ENCODE results near the gene LARP7.
"Not testable (repeated sequence)": the region's sequence is repeated elsewhere in the genome, so short reads cannot be mapped to it uniquely, and the experiment has no call there.

Gene LARP7

GRCh38 chr4:112636688-112637551, at the start of gene LARP7, which contains the start of gene ZGRF1:
Gene LARP7, plus strand, starts transcription at chr4:112637143. Its CDS starts 7,527 bp downstream, at chr4:112644670.
Gene ZGRF1, minus strand, starts transcription at chr4:112636909. Its CDS starts 3,733 bp downstream, at chr4:112633176.
- DNase-seq, result peak; percentile 87 to 90

DNA sequence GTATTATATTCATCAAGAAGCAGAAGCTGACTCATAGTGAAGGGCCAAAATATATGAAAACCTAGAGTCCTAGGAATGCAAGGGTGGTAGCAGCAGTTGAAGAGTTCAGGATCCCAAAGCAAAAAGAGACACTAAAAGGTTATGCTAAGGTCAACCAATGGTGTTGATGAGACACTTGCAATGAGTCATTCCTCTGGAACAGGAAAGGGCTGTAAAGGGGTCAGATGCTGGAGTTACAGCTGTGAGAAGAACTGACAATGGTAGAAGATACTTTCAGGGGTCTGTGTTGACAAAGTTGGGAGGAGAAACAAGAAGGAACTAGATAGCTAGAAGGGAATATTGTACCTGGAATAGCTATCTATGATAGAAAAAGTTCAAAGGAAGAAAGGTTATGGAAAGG, 47.7 kb upstream of the LARP7 start:
- DNase-seq, result no peak

DNA sequence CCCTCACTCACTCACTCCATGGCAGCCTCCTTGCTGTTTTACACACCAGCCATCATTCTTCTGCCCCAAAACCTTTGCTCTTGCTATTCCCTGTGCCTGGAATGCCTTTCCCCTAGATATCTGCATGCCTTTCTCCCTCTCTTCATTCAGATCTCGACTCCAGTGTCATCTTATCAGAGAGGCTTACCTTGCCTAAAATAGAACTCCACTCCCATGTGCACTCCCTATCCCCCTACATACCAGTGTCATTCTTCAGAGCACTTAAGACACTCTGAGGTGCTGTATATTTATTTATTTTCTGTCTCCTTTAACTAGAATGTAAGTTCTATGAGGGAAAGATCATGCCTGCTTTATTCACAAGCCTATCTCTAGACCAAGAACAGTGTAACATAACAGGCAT, 45.4 kb upstream of the LARP7 start:
- no peak for DNase-seq

- DNase-seq, result no peak
These were observed 44.2 kb upstream of the LARP7 start for GRCh38 chr4:112592717-112593116.

DNA sequence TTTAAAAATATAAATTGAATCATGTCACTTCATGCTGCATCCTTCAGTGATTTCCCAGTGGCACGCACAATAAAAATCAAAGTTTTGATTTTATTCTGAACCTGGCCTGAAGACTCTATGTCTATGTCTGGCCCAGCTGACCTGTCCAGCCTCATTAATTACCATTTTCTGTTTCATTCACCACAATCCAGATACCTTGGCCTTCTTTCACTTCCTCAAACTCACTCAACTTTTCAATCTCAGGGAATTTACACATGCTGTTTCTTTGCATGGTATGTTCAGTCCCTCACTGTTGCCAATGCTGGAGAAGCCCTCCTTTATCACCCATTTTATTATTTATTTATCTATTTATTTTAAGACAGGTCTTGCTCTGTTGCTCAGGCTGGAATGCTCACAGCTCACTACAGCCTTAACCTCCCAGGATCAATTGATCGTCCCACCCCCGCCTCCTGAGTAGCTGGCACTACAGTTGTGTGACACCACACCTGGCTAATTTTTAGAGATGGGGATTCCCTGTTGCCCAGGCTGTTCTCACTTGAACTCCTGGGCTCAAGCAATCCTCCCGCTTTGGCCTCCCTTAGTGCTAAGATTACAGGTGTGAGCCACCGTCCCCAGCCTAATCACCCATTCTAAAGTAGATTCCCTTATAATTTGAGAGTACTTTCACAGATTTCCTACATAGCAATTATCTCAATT, 43.4 kb upstream of the LARP7 start:
- DNase-seq, result no peak

DNA sequence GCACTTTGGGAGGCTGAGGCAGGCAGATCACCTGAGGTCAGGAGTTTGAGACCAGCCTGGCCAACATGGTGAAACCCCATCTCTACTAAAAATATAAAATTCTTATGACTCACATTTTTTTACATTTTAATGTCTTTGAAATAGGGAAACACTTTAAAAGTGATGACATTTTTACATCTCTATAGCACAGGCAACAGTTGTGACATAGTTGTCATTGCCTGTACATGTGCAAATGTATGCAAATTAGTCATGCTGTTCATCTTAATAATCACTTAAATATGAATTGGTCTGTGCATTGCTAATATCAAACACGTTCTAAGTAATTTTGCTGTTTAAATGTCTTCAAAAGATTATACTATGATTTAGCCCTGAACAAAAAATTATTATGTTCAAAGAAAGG, 42.0 kb upstream of the LARP7 start:
- no peak for DNase-seq

GRCh38 chr4:112604589-112604988, 32.4 kb upstream of the LARP7 start:
- DNase-seq, result peak in 1 of 2 experiments; percentile 2

GRCh38 chr4:112612814-112613213, 24.1 kb upstream of the LARP7 start:
- not testable (repeated sequence) for DNase-seq

DNA sequence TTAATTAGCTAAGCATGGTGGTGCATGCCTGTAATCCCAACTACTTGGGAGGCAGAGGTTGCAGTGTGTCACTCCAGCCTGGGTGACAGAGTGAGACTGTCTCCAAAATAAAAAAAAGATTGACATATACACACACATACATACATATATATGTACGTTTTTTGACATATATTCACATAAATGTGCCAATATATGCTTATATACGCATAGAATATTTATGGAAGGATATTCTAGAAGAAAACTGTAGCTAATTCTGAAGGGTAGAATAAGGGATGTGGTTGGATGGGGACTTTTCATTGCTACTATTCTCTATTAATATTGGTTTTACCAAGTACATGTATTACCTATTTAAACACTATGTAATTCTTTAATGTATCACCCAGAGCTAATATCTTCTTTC, 20.0 kb upstream of the LARP7 start:
- no peak for DNase-seq

DNA sequence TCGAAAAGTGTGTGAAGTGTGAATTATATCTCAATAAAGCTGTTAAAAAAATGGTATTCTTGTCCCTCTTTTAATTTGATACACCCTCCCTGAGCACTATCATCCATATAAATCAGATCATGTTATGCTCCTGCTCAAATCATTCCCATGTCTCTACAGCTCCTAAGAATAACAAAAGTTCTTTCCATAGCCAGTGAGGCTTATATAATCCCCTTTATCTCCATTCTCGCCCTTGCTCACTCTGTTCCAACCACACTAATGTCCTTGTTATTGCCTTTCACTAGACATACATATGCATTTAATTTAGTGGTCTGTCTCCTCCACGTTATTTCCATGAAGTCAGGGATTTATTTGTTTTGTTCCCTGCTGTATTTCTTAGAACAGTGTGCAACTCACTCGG, 10.7 kb upstream of the LARP7 start:
- no peak for DNase-seq

- no peak for DNase-seq
These were observed 3.3 kb upstream of the LARP7 start for GRCh38 chr4:112633477-112634235.

- DNase-seq, result no peak
These were observed 566 bp downstream of the LARP7 start for GRCh38 chr4:112637552-112637866.

DNA sequence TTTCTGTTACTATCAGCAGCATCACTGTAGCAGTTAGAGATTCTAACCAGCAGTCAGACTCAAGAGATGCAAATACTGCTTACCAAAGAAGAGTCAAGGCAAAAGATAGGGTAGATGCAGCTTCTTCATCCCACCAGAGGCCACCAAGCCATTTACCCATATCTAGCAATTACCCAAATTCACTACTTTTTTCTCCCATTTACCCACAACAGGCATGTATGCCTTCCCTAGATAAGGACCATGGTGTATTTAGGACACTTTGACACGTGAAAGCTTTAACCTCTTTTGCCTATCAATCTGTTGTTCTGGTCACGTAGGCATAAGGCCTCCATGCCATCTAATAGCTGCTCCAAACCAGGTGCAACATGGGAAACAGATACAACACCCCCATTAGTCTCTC, 5.6 kb downstream of the LARP7 start:
- DNase-seq, result no peak

DNA sequence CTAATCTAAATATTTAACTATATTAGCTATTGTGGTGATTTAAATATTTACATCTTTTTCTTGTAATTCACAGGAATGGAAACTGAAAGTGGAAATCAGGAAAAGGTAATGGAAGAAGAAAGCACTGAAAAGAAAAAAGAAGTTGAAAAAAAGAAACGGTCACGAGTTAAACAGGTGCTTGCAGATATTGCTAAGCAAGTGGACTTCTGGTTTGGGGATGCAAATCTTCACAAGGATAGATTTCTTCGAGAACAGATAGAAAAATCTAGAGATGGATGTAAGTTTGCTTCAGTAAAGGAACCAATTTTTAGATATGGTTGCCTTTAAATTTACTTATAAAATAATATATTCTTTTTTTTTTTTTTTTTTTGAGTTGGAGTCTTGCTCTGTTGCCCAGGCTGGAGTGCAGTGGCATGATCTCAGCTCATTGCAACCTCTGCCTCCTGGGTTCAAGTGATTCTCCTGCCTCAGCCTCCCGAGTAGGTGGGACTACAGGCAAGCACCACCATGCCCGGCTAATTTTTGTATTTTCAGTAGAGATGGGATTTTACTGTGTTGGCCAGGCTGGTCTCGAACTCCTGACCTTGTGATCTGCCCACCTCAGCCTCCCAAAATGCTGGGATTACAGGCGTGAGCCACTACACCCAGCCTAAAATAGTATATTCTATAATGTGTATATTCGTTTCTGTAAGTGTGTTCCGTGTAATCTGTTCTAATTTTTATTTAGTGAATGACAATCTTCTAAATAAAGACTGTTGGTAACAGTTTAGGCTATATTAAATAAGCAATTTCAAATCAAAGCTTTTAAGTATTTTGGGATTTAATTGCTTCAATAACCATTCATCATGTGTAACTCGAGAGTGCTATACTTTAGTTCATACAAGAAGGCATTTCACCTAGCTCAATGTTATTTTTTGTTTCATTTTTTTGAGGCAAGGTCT, 7.9 kb downstream of the LARP7 start:
- DNase-seq, result not testable (repeated sequence)

GRCh38 chr4:112645541-112646329, 8.8 kb downstream of the LARP7 start:
- no peak for DNase-seq

DNA sequence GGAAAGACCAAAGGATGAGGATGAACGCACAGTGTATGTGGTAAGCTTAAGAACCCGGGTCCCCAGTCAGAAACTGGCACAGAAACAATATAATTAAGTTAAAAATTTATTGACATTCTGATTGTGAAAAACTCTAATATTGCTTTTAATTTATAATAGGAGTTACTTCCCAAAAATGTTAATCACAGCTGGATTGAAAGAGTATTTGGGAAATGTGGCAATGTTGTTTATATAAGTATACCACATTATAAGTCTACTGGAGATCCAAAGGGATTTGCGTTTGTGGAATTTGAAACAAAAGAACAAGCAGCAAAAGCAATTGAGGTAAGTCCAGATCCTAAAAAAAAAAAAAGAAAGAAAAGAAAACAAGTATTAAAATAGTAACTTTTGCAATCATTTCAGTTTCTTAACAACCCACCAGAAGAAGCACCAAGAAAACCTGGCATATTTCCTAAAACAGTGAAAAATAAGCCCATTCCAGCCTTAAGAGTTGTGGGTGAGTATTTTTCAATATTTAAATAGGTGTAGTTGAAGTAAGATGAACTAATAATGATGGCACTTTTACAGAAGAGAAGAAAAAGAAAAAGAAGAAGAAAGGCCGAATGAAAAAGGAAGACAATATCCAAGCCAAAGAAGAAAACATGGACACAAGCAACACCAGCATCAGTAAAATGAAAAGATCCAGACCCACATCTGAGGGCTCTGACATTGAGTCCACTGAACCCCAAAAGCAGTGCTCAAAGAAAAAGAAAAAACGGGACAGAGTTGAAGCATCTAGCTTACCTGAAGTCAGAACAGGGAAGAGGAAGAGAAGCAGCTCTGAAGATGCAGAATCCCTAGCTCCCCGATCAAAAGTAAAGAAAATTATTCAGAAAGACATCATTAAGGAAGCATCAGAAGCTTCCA, 9.9 kb downstream of the LARP7 start:
- no peak for DNase-seq

GRCh38 chr4:112647785-112648184, 10.8 kb downstream of the LARP7 start:
- DNase-seq, result no peak

- no peak for DNase-seq
These were observed 11.5 kb downstream of the LARP7 start for GRCh38 chr4:112648263-112649054.

GRCh38 chr4:112649055-112649408, 12.1 kb downstream of the LARP7 start:
- DNase-seq, result no peak

DNA sequence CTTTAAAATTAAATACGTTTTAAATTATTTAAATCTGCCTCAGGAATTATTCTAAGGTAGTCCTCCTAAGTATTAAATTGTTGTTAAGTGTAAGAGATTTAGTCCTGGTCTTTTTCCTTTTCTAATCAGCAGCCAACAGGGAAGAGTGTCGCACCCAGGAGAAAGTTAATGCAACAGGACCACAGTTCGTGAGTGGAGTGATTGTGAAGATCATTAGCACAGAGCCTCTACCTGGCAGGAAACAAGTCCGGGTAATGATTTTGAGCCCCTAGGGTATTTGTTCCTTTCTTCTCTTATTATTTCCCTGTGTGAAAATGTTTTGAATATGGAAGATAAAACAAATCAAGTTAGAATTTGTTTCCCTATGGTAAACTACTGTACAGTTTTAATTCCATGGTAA, 13.4 kb downstream of the LARP7 start:
- no peak for DNase-seq

All from SHP77 (cell line).